Stimulated activated CD8-positive, alpha-beta memory T cell treated with anti-CD3 and anti-CD28 coated beads, Interleukin-12 subunit alpha, Interleukin-12 subunit beta, amount 100 ng/mL, for 24 hours (primary cell): Measurements from ENCODE around the gene SEC31B.

Experiments
- DNase-seq: peaks from one replicate; pipeline ENCODE4 v3.0.0-alpha.2; 2020; ENCODE audit errors: extremely low read depth

SEC31B gene

GRCh38 chr10:100490531-100490930 is 29.1 kb downstream of the SEC31B start:
- DNase-seq: no peak

- DNase-seq: no peak
Measured at GRCh38 chr10:100489396-100489795, 30.3 kb downstream of the SEC31B start.

GRCh38 chr10:100487529-100487928 is 32.1 kb downstream of the SEC31B start:
- DNase-seq: no peak

GRCh38 chr10:100485801-100486495 is 33.7 kb downstream of the SEC31B start:
- no peak for DNase-seq

GRCh38 chr10:100485366-100485765 is 34.3 kb downstream of the SEC31B start:
- no peak for DNase-seq

- DNase-seq: no peak
Measured at GRCh38 chr10:100483876-100484666, 35.6 kb downstream of the SEC31B start.

- no peak for DNase-seq
Measured at GRCh38 chr10:100482834-100483185, 36.9 kb downstream of the SEC31B start.

GRCh38 chr10:100482181-100482833 is 37.4 kb downstream of the SEC31B start:
- no peak for DNase-seq

- DNase-seq: peak; percentile 47
Measured at GRCh38 chr10:100481462-100482081, 38.1 kb downstream of the SEC31B start.

- DNase-seq: no peak
Measured at GRCh38 chr10:100480002-100480401, 39.7 kb downstream of the SEC31B start.

GRCh38 chr10:100479037-100479436 is 40.6 kb downstream of the SEC31B start:
- DNase-seq: no peak

GRCh38 chr10:100477970-100478369 is 41.7 kb downstream of the SEC31B start:
- no peak for DNase-seq

GRCh38 chr10:100470367-100470766 is 49.3 kb downstream of the SEC31B start:
- no peak for DNase-seq

- DNase-seq: no peak
Measured at GRCh38 chr10:100469756-100470155, 49.9 kb downstream of the SEC31B start.

GRCh38 chr10:100468978-100469377 is 50.7 kb downstream of the SEC31B start:
- DNase-seq: no peak

- no peak for DNase-seq
Measured at GRCh38 chr10:100468322-100468721, 51.3 kb downstream of the SEC31B start.

- DNase-seq: no peak
Measured at GRCh38 chr10:100462709-100463108, 57.0 kb downstream of the SEC31B start, which contains the start of gene WNT8B. WNT8B (plus strand) TSS chr10:100463009; CDS start chr10:100463169, 160 bp downstream.

GRCh38 chr10:100448951-100449350 is 70.7 kb downstream of the SEC31B start:
- no peak for DNase-seq

GRCh38 chr10:100447663-100448062 is 72.0 kb downstream of the SEC31B start:
- DNase-seq: no peak

GRCh38 chr10:100446130-100446761 is 73.4 kb downstream of the SEC31B start:
- no peak for DNase-seq

GRCh38 chr10:100442548-100442947 is 77.1 kb downstream of the SEC31B start:
- DNase-seq: no peak
